Germinal center (tissue), 1 donor: Measurements from ENCODE around the gene CDH13.

ENCODE experiments used
- DNase-seq: peaks from one replicate; pipeline ENCODE4 v3.0.0; 2012; ENCODE audit warnings: mixed read lengths, low spot score

CDH13 gene

GRCh38 chr16:83002351-83003334 is 375.9 kb downstream of the CDH13 start:
- DNase-seq = no peak

GRCh38 chr16:83004868-83005652 is 378.3 kb downstream of the CDH13 start:
- no peak for DNase-seq

- no peak for DNase-seq
Observed at GRCh38 chr16:83005653-83006160, 378.9 kb downstream of the CDH13 start.

- DNase-seq = no peak
Observed at GRCh38 chr16:83010776-83011720, 384.3 kb downstream of the CDH13 start.

- DNase-seq = no peak
Observed at GRCh38 chr16:83011939-83012338, 385.2 kb downstream of the CDH13 start.

GRCh38 chr16:83013071-83013470 is 386.3 kb downstream of the CDH13 start:
- DNase-seq = no peak

GRCh38 chr16:83019963-83020362 is 393.2 kb downstream of the CDH13 start:
- no peak for DNase-seq

GRCh38 chr16:83021045-83021444 is 394.3 kb downstream of the CDH13 start:
- no peak for DNase-seq

GRCh38 chr16:83021746-83022145 is 395.0 kb downstream of the CDH13 start:
- no peak for DNase-seq

- no peak for DNase-seq
Observed at GRCh38 chr16:83023011-83023410, 396.2 kb downstream of the CDH13 start.

GRCh38 chr16:83023640-83024039 is 396.9 kb downstream of the CDH13 start:
- no peak for DNase-seq

GRCh38 chr16:83027973-83028372 is 401.2 kb downstream of the CDH13 start:
- no peak for DNase-seq

- no peak for DNase-seq
Observed at GRCh38 chr16:83029467-83029866, 402.7 kb downstream of the CDH13 start.

- no peak for DNase-seq
Observed at GRCh38 chr16:83031524-83031923, 404.8 kb downstream of the CDH13 start.

GRCh38 chr16:83037102-83037501 is 410.3 kb downstream of the CDH13 start:
- DNase-seq = no peak

GRCh38 chr16:83037884-83038283 is 411.1 kb downstream of the CDH13 start:
- DNase-seq = no peak

- DNase-seq = no peak
Observed at GRCh38 chr16:83040174-83040573, 413.4 kb downstream of the CDH13 start.

- DNase-seq = no peak
Observed at GRCh38 chr16:83044589-83044988, 417.8 kb downstream of the CDH13 start.

GRCh38 chr16:83045790-83046189 is 419.0 kb downstream of the CDH13 start:
- no peak for DNase-seq

- DNase-seq = no peak
Observed at GRCh38 chr16:83046664-83047063, 419.9 kb downstream of the CDH13 start.

GRCh38 chr16:83051451-83051850 is 424.7 kb downstream of the CDH13 start:
- no peak for DNase-seq

GRCh38 chr16:83054283-83054682 is 427.5 kb downstream of the CDH13 start:
- no peak for DNase-seq
